ENCODE results near the gene MYRF.

- TF ChIP-seq CTCF (conservative IDR thresholded peaks at IDR 0.05) (no peak), ZFX (IDR thresholded peaks at IDR 0.05) (no peak; the same call in 1 of the 2 replicates)
Observed at GRCh38 chr11:61806785-61807184, 54.3 kb downstream of the MYRF start.

Measured in C4-2B (cell line).